ENCODE measurements around the gene KATNAL2.
"Not testable (repeated sequence)": the region's sequence is repeated elsewhere in the genome, so short reads cannot be mapped to it uniquely, and the experiment has no call there.

Gene KATNAL2

DNA sequence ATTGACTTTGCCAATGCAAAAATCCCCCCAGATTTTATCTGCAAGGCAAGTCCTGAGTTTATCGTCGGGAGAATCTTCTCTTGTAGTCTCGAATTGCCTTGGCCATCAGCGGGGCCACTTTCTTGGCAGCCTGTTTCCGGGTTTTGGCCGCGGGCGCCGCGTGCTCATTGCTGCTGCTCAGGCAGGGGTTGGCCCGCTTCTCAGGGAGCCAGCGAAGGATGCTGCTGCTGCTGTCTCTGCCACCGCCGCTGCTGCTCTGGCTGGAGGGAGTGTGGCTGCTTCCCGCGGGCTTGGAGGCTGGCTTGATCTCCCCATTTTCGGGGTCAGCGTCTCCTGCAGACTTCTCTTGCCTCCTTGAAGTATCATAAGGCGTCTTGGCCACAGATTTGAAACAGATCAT is 115.5 kb downstream of the KATNAL2 start:
- no peak for DNase-seq (ENCODE audit: low spot score)

DNA sequence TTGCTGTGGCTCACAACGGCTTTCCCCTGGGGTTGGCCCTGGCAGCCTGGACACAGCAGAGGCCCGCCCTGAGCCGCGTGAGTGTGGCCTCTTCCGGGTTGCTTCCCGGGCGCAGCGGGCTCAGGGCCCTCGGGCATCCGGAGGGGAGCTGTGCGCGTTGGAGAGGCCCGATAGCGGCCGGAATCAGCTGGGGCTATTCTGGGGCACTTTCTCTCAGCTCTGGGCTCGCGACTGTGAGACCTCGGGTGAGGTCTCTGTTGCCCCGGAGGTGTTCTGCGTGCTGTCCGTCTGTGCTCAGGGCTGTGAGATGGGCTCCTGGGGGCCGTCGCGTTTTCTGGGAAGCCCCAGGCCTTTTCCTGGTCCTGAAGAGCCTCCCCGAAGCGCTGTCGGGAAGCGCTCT is 117.2 kb downstream of the KATNAL2 start:
- DNase-seq (ENCODE audit: low spot score) = not testable (repeated sequence)

DNA sequence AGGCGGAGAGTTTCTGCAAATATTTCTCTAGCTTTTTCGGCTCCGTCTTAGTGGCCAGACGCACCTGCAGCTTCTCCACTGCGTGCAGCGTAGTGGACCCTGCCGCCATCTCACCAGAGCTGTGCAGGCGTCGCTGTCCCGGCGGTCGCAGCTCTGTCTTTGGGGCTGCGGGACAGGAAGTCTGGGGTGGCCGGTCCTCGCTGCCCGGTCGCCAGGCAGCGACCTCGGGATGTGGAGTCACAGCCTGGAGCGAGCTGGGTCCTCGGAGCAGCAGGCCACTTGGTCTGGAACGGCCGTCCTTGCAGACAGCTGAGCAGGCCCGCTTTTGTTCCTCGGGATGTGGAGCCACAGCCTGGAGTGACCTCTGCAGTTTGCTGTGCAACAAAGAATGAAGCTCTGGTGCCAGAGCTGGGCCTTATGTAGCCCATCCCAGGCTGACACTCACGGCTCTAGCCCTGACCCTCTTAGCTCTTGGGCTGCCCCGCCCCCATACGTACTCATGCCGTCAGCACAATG is 117.8 kb downstream of the KATNAL2 start, which contains the start of gene ELOA2:
ELOA2 (minus strand) TSS at position 466 of the 516 bp plus-strand sequence; CDS start at position 109, 357 bp downstream.
- DNase-seq (ENCODE audit: low spot score) = no peak

DNA sequence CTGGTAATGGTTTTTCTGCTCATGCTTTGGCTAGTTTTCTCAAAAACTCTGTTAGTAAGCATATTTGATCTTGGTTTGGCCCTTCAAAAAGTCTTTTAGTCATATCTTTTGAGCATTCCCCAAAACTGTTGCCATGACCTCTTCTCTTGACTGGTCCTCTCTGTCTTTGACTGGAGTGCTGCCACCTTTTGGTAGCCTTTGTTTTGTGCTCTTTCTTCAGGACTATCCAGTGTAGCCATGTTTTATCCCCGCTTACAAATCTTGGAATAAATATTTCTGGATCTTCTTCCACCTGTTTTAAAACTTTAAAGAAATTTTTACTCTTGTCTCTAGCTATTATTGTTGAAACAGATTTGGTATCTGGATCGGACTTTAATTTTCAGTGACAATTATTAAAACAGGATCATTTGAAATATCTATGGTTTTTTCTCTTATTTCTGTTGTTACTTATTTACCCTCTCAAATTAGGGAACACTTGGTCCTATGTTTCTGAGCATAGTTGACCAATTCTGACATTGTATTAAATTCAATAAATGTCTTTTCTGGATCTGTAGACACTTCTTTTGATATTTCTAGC is 119.0 kb downstream of the KATNAL2 start:
- DNase-seq (ENCODE audit: low spot score) = peak; percentile 47

DNA sequence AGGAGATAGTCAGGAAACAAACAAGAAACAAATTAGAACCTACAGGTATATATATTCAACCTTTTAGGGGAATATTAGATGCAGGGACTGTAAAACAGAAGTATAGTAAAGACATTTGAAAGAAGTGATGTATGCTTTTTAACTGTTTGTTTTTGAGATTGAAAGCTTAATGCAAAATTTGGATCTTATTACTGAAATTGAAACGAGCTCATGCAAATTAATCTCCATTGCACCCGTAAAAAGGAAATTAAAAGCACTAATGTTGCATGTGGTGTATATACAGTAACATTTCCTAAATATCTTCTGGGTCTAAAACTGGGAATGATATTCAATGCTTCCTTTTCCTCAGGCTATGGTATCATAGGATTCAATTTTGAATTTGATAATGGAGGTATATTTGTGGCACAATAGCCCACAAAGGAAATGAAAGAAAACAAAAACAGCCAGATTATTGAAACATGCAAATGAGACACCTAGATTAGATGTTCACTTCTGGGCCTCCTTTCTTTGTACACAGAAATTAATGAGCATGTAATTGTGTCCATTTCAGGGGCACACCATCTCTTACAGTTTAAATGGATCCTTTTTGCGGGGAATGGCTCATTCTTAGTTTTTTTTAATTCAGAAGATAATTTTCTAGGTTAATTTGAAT is 119.7 kb downstream of the KATNAL2 start:
- DNase-seq (ENCODE audit: low spot score) = no peak

DNA sequence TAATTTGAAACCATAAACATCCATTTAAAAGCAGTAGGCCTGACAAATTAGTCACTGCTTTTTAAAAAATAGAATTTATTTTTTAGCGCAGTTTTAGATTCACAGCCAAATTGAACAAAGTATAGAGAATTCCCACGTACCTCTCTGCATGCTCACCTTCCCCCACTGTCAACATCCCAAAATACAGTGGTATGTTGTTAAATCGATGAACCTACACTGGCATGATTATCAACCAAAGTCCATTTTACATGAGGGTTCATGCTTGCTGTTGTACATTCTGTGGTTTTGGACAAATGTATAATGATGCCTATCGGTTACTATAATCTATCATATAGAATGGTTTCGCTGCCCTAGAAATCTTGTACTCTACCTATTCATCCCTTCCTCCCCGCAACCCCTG is 123.6 kb downstream of the KATNAL2 start:
- DNase-seq (ENCODE audit: low spot score) = no peak

DNA sequence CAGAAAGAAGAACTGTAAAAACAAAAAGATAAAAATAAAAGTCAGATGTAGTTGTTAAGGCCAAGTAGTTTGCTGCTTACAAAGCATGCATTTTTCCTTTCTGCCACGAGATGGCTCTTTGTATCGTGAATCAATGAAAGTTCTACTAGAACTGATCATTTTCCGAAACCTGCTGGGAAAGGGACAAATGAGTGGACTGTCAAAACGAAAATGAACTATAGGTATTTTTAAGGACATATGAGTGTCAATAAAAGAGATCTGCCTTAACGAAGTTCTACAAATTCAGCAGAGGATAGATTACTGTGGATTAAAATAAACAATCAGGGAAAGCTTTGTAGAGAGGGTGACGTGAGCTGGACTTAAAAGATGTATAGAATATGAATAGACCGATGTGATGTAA is 133.1 kb downstream of the KATNAL2 start:
- DNase-seq (ENCODE audit: low spot score) = no peak

DNA sequence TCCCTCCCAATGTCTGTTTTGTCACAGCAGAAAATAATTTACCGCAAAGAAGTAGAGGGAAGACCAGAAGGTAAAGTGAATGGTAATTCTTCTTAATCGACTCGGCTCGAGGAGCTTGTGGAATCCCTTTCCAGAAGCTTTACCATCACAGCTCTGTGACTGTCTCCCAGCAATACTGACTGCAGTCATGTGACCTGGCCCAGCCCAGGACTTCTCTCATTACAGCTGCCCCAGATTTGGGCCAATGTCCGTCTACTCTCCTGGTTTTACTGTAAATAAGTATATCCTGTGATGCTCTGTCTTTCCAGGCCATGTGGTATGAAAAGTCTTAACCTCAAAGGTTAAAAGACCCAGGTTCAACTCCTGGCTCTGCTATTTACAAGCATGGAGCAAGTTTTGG is 137.0 kb downstream of the KATNAL2 start:
- no peak for DNase-seq (ENCODE audit: low spot score)

DNA sequence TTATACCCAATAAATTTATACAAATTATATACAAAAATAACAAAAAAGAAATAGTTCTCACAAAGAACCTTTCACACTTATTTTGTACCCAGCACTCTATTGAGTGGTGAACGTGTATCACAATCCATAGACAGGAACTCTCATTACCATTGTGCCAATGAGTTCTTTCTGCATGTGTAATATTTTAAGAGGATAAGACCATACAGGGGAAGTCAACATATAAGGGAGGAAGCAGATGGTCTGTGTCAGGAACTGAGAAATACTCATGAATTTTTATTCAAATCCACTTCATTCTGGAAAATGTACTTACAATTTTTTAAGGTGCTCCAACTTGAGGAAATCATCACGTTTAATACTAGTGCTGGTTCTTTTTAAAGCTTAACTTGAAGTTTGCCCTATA is 145.1 kb downstream of the KATNAL2 start:
- no peak for DNase-seq (ENCODE audit: low spot score)

DNA sequence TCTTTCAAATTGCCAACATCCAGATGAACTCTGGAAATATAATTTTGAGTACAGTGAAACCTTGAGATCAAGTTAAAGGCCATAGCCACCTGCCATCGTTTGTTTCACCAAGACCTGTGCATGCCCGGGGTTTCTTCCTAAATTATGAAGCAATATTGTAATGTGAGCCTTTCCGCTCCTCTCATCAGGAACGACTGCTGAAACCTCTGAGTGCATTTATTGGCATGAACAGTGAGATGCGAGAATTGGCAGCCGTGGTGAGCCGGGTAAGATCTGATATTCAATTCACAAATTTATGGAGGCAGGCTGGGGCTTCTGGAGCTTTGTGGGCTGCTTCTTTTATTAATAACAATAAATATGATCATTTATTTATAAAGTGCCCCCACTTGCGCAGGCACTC is 145.7 kb downstream of the KATNAL2 start:
- no peak for DNase-seq (ENCODE audit: low spot score)

DNA sequence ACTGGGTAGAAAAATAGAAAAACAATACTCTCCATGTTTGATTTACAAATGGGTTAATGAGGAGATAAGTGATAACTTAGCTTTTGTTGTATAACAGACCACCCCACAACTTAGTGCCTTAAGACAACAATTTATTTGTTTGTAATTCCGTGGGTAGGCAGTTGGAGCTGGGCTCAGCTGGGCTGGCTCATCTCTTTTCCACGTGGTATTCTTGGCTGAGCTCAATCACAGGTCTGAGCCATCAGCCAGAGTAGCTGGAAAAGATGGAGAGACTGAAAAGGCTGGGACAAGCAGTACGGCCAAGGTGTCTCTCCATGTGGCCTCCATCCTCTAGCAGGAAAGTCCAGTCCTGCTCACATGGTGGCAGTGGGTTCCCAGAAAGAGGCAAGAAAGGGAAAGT is 150.2 kb downstream of the KATNAL2 start:
- DNase-seq (ENCODE audit: low spot score) = no peak

DNA sequence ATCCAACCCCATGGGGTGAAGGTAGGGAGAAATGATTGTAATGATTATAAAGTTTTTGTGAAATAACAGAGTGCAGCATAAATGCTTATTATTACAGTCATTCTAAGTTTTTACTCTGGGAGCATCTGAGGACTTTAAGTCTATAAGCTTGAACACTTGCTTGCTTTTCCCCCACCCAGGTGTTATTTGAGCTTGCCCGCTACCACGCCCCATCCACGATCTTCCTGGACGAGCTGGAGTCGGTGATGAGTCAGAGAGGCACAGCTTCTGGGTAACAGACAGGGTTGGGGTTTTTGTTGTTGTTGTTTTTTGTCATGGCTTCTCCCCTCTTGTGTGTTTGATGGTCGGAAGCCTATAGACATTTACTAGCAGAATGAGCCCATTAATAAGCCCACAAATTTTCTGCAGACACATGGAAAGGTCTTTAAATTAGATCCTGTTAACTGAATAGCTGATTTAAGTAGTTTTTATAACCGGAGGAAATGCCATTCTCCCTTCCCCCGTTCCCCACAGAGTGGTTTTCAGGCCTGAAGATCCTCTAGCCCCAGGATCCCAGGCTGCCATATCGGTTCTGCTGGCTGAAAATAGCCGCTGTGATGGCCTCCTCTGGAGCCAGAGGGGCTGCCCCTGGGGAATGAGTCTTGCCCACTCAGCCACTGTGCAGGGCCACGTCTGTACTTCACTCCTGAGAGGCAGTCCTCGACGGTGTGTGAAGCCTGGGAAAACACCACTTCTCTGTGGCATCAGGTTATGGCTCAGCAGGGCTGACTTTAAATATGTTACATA is 157.9 kb downstream of the KATNAL2 start:
- no peak for DNase-seq (ENCODE audit: low spot score)

DNA sequence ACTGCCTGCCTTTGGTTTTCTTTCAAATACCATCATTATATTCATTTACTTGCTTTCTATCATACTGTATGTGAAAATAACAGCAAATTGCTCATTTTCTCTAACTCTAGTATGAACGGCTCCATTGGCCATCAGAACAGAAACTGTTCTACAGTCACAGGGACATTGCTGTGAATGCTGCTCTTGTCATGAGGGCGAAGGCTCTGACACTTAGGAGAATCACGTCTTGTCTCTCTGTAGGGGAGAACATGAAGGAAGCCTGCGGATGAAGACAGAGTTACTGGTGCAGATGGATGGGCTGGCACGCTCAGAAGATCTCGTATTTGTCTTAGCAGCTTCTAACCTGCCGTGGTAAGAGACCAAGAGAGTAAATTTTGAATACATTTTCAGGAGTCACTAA is 159.7 kb downstream of the KATNAL2 start:
- DNase-seq (ENCODE audit: low spot score) = no peak

DNA sequence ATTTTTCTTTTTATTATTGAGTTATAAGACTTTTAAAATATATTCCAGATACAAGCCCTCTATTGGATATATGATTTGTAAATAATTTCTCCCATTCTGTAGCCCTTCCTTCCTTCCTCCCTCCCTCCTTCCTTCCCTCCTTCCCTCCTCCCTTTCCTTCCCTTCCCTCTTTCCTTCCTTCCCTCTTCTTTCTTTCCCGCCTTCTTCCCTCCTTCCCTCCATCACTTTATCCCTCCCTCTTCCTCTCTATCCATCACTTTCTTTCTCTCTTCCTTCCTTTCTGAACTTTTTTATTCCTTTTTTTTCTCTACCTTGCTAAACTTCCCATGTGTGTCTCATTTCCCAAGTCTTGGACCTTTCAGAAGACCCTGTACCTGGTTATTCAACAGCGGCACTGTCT is 163.5 kb downstream of the KATNAL2 start:
- no peak for DNase-seq (ENCODE audit: low spot score)

DNA sequence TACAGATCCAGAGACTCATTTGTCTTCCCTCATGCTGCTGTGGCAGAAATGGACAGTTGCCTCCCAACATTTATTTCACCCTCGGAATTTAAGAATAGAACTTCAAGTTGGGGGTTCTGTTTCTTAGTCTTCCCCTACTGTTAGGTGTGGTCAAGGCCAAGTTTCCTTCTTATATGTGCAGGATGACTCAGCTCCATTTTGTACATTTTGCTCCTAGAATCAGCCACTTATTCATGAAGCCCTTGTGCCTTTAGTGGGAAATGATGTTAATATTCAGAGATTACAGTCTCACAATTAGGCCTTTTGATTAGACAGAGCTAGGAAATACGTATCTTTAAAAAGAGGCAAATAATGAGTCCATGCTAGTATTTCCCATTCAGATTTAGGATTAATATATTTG is 164.2 kb downstream of the KATNAL2 start:
- DNase-seq (ENCODE audit: low spot score) = no peak

DNA sequence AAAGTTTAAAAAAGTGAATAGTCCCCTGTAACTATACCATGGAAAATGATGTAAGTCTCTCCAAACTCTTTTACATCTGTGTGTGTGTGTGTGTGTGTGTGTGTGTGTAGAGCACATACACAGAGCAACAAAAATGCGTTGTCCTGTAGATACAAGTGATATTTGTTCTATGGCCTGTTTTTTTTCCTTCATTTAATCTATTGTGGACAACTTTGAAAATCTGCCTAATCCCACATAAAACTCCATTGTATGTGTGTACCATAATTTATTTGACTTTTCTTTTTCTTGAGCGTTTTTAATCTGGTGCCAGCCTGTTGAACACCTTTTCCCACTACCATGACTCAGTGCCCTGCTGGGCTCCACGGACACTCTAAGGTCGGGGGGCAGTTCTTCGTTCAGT is 170.3 kb downstream of the KATNAL2 start:
- no peak for DNase-seq (ENCODE audit: low spot score)

DNA sequence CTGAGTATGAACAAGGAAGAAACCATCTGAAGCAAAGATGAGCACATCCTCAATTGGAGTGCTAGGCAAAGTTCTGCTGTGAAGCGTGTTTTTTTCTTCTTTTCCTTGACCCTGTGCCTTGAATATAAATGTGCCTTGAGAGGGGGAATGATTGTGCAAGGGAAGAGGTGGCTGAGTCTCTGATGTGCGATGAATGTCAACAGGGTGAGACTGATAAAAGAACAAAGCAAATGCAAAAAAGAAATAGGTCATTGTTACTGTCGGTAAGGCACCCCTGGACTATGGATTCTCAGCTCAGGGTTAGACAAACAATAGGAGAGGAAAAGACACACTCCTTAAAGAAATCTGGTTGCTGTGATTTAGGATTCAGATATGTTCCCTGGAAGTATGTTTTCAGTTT is 178.4 kb downstream of the KATNAL2 start:
- DNase-seq (ENCODE audit: low spot score) = no peak

DNA sequence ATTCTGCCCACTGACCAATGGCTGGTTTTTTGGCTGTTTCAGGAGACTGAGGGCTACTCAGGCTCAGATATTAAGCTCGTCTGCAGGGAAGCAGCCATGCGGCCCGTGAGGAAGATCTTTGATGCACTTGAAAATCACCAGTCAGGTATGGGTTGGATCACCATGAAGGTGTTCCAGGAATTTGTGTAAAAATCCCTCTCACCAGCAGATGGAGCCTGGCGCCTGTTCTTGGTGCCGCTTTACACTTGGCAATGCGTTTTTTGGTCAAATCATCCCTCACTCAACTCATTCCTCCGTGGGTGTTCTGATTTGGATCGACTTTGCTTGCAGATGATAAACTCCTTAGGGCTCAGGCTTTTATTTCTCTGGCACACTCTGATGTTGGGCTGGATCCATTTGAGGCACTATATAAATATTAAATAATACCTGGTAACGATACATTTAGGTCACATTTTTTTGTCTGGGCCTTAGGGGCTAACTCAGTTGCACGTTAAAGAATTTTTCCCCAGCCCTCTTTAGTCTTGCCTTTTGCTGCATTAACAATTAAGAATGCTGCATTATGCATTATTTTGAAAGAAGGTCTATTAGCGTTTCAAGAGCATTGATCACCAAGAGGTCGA is 182.9 kb downstream of the KATNAL2 start:
- DNase-seq (ENCODE audit: low spot score) = peak; percentile 19

DNA sequence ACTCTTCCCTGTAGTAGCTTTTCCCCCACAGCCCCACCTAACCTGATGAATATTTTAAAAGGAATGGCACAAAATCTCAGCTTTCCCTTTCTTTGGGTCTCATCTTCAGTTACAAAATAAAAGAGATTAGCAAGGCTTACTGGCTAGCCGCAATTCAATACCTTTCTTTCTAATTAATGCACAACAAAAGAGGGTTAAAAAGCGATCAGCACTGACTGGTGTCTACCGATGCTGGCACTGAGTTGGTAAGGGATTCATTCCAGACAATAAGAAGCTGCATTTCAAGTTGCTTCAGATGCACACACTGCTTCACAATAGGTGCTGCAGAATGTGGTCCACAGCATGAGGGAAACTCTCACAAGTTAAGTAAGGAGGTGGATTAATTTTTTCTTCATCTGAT is 191.0 kb downstream of the KATNAL2 start:
- DNase-seq (ENCODE audit: low spot score) = no peak

DNA sequence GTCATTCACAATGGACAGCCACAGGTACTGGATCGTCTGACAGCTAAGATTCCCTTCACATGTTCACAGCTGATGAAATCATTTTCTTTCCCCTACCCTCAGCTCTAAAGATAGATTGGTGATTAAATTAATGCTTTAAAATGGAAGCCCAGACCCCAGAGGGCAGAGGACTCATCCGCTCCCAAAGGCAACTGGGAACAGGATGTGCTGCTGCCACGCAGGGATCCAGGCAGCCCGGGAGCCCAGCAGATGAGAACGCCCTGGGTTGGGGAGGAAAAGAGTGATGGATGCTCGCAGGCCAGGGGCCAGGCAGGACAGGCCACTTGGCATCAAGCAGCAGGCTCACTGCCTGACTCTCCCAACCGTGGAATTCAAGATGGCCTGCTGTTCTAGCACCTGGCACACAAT is 191.6 kb downstream of the KATNAL2 start:
- no peak for DNase-seq (ENCODE audit: low spot score)

DNA sequence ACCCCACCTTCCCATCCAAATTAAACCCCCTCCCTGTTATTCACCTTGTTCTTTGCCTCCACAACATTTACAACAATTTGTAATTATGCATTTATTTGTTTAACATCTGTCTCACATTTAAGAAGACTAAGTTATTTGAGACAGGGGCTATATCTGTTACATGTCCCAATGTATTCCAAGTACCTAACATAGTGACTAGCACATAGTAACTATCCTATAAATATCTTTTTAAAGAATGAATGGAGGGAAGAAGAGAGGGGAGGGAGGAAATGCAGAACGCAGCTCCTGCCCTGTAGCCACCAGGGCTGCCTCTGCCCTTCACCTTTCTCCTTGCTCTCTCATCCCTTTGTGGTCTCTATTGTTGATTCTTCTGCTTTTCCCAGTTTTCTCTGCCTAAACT is 192.3 kb downstream of the KATNAL2 start:
- no peak for DNase-seq (ENCODE audit: low spot score)

DNA sequence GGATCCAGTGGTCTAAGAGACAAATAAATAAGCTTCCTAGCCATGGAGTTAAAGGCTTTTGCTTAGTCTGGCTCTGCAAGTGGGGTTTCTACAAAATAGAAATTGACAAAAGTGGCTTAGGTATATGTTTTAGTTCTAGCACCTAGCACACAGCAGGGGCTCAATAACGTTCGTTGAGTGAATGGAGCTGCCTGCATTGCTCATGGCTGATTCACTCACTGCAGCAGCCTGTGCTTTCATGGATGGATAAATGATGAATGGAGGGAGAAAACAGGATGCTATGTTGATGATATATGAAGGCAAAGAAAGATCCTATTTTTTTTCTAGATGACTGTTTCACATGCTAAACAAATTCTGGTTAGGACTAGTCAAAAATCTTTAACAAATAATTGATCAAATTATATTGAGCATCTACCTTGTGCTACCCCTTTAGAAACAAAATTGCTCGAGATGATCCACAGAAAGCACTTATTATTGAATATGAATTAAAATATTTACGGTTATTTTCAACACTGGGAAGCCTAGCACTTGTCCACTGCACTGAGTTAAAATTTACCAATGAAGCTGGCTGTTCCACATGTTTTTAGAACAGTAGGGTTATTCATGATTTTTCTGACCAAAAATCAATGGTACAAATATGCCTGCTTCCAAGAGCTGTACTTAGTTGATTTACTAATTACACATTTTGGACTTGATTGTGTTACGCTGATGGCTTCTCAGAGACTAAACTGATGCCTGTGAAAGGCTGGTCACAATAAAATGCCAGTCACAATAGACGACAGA is 193.3 kb downstream of the KATNAL2 start:
- DNase-seq (ENCODE audit: low spot score) = no peak

All from HuH-7.5 (cell line).